ENCODE results near the gene RFX5. TPM values are rescaled to one million over a fixed set of nuclear protein-coding genes. Genes with fewer than 3 reads are reported as not detected.

Gene RFX5
- total and polyA plus RNA-seq, 8 donors, result 5.6 to 34.2 (median 9.0) TPM

DNA sequence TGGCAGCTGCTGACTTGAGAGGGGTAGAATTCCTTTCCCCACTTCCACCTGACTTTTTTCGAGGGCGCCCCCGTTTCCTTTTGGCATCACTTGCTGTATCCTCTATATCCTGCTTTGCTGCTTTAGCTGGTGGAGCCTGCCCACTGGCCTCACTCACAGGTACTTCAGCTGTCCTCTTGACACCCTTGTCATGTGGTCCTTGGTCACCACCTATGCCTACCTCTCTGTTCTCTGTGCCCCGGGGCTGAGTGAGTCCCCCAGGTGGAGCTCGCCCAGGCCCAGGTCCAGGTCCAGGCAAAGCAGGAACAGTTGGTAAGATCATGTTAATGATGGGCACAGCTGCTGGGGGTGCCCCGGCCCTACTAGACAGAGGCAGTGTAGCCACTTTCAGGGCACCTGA lies 4.5 kb downstream of the RFX5 start:
- Histone ChIP-seq H3K27ac (no peak overlapping the region), H3K36me3 (peaks cover 0 to 4% (median 0%) of the 10 kb centered on the region in 3 donors), H3K27me3 (no peaks in the 10 kb centered on the region), H3K4me3 (no peak overlapping the region), H3K4me1 (peaks cover 0 to 11% (median 0%) of the 10 kb centered on the region in 3 donors), H3K9me3 (no peaks in the 10 kb centered on the region)
- FAIRE-seq (no peak), DNase-seq (no peak), ATAC-seq (no peak)
- TF ChIP-seq, protein P1, sequence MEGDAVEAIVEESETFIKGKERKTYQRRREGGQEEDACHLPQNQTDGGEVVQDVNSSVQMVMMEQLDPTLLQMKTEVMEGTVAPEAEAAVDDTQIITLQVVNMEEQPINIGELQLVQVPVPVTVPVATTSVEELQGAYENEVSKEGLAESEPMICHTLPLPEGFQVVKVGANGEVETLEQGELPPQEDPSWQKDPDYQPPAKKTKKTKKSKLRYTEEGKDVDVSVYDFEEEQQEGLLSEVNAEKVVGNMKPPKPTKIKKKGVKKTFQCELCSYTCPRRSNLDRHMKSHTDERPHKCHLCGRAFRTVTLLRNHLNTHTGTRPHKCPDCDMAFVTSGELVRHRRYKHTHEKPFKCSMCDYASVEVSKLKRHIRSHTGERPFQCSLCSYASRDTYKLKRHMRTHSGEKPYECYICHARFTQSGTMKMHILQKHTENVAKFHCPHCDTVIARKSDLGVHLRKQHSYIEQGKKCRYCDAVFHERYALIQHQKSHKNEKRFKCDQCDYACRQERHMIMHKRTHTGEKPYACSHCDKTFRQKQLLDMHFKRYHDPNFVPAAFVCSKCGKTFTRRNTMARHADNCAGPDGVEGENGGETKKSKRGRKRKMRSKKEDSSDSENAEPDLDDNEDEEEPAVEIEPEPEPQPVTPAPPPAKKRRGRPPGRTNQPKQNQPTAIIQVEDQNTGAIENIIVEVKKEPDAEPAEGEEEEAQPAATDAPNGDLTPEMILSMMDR (IDR thresholded peaks at IDR 0.05), result no peak
- 83 to 89% methylated on average over 6 of the region's 6 CpGs for WGBS, 2 donors
- intact Hi-C loops (cut with DNase I), result loop anchor here in 1 of 3 donors (5.0 kb wide), 1 partner anchor 40 kb away; no protein-coding TSS in a partner anchor

DNA sequence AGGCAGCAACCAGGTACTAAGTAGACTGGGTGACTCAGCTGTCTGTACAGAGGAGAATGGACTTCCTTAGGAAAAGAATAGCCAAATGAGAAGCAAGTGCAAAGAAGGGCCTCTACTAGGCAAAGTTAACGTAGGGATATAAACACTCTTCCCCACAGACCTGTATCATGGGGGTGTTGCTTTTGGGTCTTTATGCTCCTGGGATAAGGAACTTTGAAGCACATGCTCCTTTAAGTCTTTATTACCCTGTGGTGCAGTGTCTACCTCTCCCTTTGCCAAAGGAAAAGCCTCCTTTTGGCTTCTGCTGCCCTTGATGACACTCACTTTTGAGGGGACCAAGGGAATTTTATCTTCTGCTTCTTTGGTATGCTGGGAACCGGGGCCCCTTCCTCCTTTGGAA lies 5.0 kb downstream of the RFX5 start:
- no peaks in the 10 kb centered on the region for H3K27me3 ChIP-seq
- TF ChIP-seq, protein P1 (IDR thresholded peaks at IDR 0.05), result no peak
- peaks cover 0 to 4% (median 0%) of the 10 kb centered on the region in 3 donors for H3K36me3 ChIP-seq
- no peak overlapping the region for H3K27ac ChIP-seq
- DNase-seq, result no peak
- intact Hi-C loops (cut with DNase I), result loop anchor here in 1 of 3 donors (5.0 kb wide), 1 partner anchor 40 kb away; no protein-coding TSS in a partner anchor
- FAIRE-seq, result no peak
- no peaks in the 10 kb centered on the region for H3K9me3 ChIP-seq
- no peak overlapping the region for H3K4me3 ChIP-seq
- H3K4me1 ChIP-seq, result peaks cover 0 to 11% (median 0%) of the 10 kb centered on the region in 3 donors
- ATAC-seq, result no peak
- WGBS, 2 donors, result 89 to 94% methylated on average over 2 of the region's 2 CpGs

DNA sequence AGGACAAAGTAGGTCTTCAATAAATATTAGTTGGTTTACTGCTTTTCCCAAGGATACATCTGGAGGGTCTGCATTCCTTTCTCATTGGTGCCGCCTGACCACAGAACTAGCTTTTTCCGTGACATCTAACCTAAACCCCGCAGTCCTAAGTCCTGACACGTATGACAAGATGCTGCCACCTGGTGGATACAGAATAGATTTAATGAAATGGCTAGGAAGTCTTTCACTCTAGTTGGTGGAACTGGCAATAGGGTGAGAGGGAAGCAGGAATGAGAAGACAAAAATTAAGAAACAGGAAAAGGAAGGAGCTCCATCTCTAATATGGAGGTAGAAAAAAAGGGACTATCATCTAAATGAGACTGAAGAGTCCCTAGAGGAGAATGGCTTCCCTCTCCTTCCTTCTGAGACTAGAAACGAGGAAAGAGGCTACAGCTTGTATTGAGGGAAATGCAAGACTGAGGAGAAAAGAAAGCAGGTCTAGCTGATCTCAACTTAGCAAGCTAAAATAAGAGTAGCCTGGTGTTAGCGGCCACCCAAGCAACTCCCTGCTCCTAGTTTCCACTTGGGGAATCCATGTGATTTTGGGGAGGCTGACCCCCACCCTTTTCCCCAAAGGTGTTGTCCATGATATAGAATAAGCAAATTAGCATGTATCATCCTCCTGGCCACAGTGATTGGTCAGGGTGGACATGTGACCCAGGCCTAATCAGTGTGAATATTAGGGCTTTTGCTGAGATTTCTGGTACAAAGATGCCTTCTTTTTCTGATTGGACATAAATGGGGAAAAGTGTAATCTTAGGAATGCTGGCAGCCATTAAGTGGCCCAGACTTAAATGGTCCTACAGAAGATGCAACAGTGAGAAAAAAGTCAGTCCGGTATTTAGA lies 5.9 kb downstream of the RFX5 start:
- TF ChIP-seq, protein P1 (IDR thresholded peaks at IDR 0.05), result peak; percentile 32 to 53 (median 40)
- H3K4me3 ChIP-seq, result no peak overlapping the region
- DNase-seq, result peak in 3 of 6 donors; percentile 41 to 55 (median 54)
- peaks cover 0 to 9% (median 0%) of the 10 kb centered on the region in 3 donors for H3K4me1 ChIP-seq
- peak; percentile 87 to 97 (median 94) for ATAC-seq
- FAIRE-seq, result peak; percentile 88
- 24 to 26% methylated on average over 6 to 7 of the region's 7 CpGs for WGBS, 2 donors
- H3K27me3 ChIP-seq, result no peaks in the 10 kb centered on the region
- peaks cover 0 to 4% (median 0%) of the 10 kb centered on the region in 3 donors for H3K36me3 ChIP-seq
- intact Hi-C loops (cut with DNase I), result loop anchor here in 1 of 3 donors (5.0 kb wide), 1 partner anchor 39 kb away; no protein-coding TSS in a partner anchor
- H3K27ac ChIP-seq, result no peak overlapping the region
- no peaks in the 10 kb centered on the region for H3K9me3 ChIP-seq

DNA sequence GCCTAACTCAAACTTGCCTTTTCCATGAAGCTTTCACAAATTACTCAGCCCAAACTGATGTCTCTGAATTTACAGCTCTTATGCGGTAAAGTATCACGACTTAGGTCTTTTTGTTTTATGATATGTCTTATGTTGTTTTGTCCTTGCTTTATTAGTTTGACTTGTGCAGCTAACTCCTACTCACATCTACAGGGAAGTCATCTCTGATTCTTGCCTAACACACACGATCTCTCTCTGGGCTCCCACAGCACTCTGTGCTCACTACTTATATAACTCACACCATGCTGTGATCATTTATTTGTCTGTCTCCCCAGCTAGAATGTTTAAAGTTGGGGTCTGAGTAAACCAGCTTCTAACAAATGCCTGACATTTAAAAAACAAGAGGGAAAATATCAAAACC lies 10.5 kb downstream of the RFX5 start:
- Histone ChIP-seq H3K27ac (no peak overlapping the region), H3K27me3 (no peaks in the 10 kb centered on the region), H3K4me1 (peaks cover 0 to 5% (median 0%) of the 10 kb centered on the region in 3 donors), H3K36me3 (no peaks in the 10 kb centered on the region), H3K4me3 (no peak overlapping the region), H3K9me3 (no peaks in the 10 kb centered on the region)
- intact Hi-C loops (cut with DNase I), result no loop called here
- 91 to 92% methylated on average over 3 of the region's 3 CpGs for WGBS, 2 donors
- ATAC-seq (no peak), DNase-seq (no peak), FAIRE-seq (no peak)
- TF ChIP-seq, protein P1 (IDR thresholded peaks at IDR 0.05), result no peak

All from pancreas (tissue), 10 donors.